Muscle layer of duodenum (tissue), 2 donors: ENCODE measurements around the gene PTMS.

Source experiments
- H3K27ac ChIP-seq: one replicate; pipeline ENCODE4 v1.7.0; 2013; ENCODE audit warnings: mild to moderate bottlenecking, low read length
- H3K27me3 ChIP-seq: one replicate; pipeline ENCODE4 v1.7.0; 2013; ENCODE audit warnings: low read depth, mild to moderate bottlenecking, control low read depth, low read length
- H3K36me3 ChIP-seq, 2 donors: one replicate each; pipeline ENCODE4 v1.7.0; 2013; ENCODE audit warnings: low read length in 2 of 2, control low read depth in 1 of 2, mild to moderate bottlenecking in 1 of 2; ENCODE audit not compliant: insufficient read depth in 2 of 2, control insufficient read depth in 1 of 2
- H3K4me1 ChIP-seq, 2 donors: one replicate each; pipeline ENCODE4 v1.7.0; 2013; ENCODE audit warnings: low read length in 2 of 2, mild to moderate bottlenecking in 2 of 2, control low read depth in 1 of 2, moderate library complexity in 1 of 2; ENCODE audit not compliant: insufficient read depth in 2 of 2, control insufficient read depth in 1 of 2
- H3K4me3 ChIP-seq, 2 donors: one replicate each; pipeline ENCODE4 v1.7.0; 2013; ENCODE audit warnings: low read length in 2 of 2, low read depth in 1 of 2, mild to moderate bottlenecking in 1 of 2
- H3K9me3 ChIP-seq, 2 donors: one replicate each; pipeline ENCODE4 v1.7.0; 2013; ENCODE audit warnings: low read length in 2 of 2, control low read depth in 1 of 2, mild to moderate bottlenecking in 1 of 2; ENCODE audit not compliant: control insufficient read depth in 1 of 2
- donor health status: healthy.

PTMS gene

GRCh38 chr12:6819106-6820030 lies 53.2 kb downstream of the PTMS start:
- H3K27ac ChIP-seq: no peak overlapping the region

GRCh38 chr12:6820166-6820565 lies 54.0 kb downstream of the PTMS start:
- H3K4me1 ChIP-seq: peaks cover 0 to 23% of the 10 kb centered on the region in 2 donors
- H3K4me3 ChIP-seq: no peak overlapping the region
- no peaks in the 10 kb centered on the region for H3K36me3 ChIP-seq
- H3K9me3 ChIP-seq: no peaks in the 10 kb centered on the region
- H3K27me3 ChIP-seq: peaks cover 9% of the 10 kb centered on the region
- H3K27ac ChIP-seq: no peak overlapping the region

More at GRCh38 chr12:6819106-6820030, 53.2 kb downstream of the PTMS start:
- Histone ChIP-seq H3K36me3 (no peaks in the 10 kb centered on the region), H3K27me3 (peaks cover 5% of the 10 kb centered on the region), H3K9me3 (no peaks in the 10 kb centered on the region), H3K4me1 (peaks cover 0 to 23% of the 10 kb centered on the region in 2 donors), H3K4me3 (no peak overlapping the region)
